H4 (cell line): Measurements from ENCODE around the gene COMT. TPM values are rescaled to one million over a fixed set of nuclear protein-coding genes. Genes with fewer than 3 reads are reported as not detected.

Source experiments
- DNase-seq: peaks from one replicate; pipeline ENCODE4 v3.0.0-alpha.2; 2015; ENCODE audit warnings: low spot score
- total RNA-seq: library from RNA; depleted of rRNA; stranded (reverse); fragments of >200 nt; shearing (Covaris generic); gene quantifications from 2 replicates; pipeline ENCODE4 v1.2.3, GENCODE V29; 2014

COMT gene
- total RNA-seq, 1 experiment from 2014 or later: 111 TPM

GRCh38 chr22:19957445-19957844, 15.9 kb downstream of the COMT start:
- DNase-seq: no peak

GRCh38 chr22:19958083-19959042, 16.8 kb downstream of the COMT start:
- no peak for DNase-seq

GRCh38 chr22:19959043-19959586, 17.5 kb downstream of the COMT start:
- no peak for DNase-seq

GRCh38 chr22:19959587-19960490, 18.3 kb downstream of the COMT start:
- DNase-seq: no peak

- DNase-seq: no peak
Observed at GRCh38 chr22:19960491-19961200, 19.1 kb downstream of the COMT start.

- DNase-seq: no peak
Observed at GRCh38 chr22:19961201-19961580, 19.6 kb downstream of the COMT start.

- no peak for DNase-seq
Observed at GRCh38 chr22:19961868-19962245, 20.3 kb downstream of the COMT start.

GRCh38 chr22:19962246-19962908, 20.8 kb downstream of the COMT start:
- peak; percentile 41 for DNase-seq

GRCh38 chr22:19962909-19963806, 21.6 kb downstream of the COMT start:
- peak; percentile 28 for DNase-seq

- no peak for DNase-seq
Observed at GRCh38 chr22:19963863-19964642, 22.5 kb downstream of the COMT start.

GRCh38 chr22:19964701-19965386, 23.3 kb downstream of the COMT start:
- no peak for DNase-seq

- no peak for DNase-seq
Observed at GRCh38 chr22:19965771-19966709, 24.5 kb downstream of the COMT start.

GRCh38 chr22:19966908-19967750, 25.6 kb downstream of the COMT start:
- DNase-seq: no peak

- DNase-seq: no peak
Observed at GRCh38 chr22:19967850-19968449, 26.4 kb downstream of the COMT start.

- DNase-seq: no peak
Observed at GRCh38 chr22:19968450-19968891, 26.9 kb downstream of the COMT start.
